Erythroblast (primary cell): ENCODE data around the gene GRIK4.

Source experiments
- GATA1 ChIP-seq: IDR thresholded peaks from 2 replicates; pipeline ENCODE4 v1.6.1; 2011; ENCODE audit warnings: low read depth, mild to moderate bottlenecking, control low read depth, low read length, moderate library complexity
- POLR2A ChIP-seq: IDR thresholded peaks from 2 replicates; pipeline ENCODE4 v1.6.1; 2011; ENCODE audit warnings: mild to moderate bottlenecking, low read length

- no peak for TF ChIP-seq POLR2A
- no peak for TF ChIP-seq GATA1
Measured at GRCh38 chr11:120696597-120697218, 185.2 kb downstream of the GRIK4 start.
